Parathyroid adenoma (tissue), 2 donors: ENCODE results near the gene SBF2.

Experiments
- H2AFZ ChIP-seq: fragments of 300-600 bp; sonication (generic); one replicate; pipeline ENCODE4 v1.7.0; 2017; ENCODE audit warnings: antibody characterized with exemption, mild to moderate bottlenecking
- H3K27ac ChIP-seq: fragments of 300-600 bp; sonication (generic); one replicate; pipeline ENCODE4 v1.7.0; 2017
- H3K27me3 ChIP-seq: fragments of 300-600 bp; sonication (generic); one replicate; pipeline ENCODE4 v1.7.0; 2017; ENCODE audit warnings: low read length; ENCODE audit not compliant: control insufficient read depth, insufficient read depth
- H3K36me3 ChIP-seq: fragments of 300-600 bp; sonication (generic); one replicate; pipeline ENCODE4 v1.7.0; 2017; ENCODE audit warnings: low read length; ENCODE audit not compliant: control insufficient read depth, insufficient read depth
- H3K4me1 ChIP-seq: fragments of 300-600 bp; sonication (generic); one replicate; pipeline ENCODE4 v1.7.0; 2017; ENCODE audit warnings: control low read depth
- H3K4me2 ChIP-seq: fragments of 300-600 bp; sonication (generic); one replicate; pipeline ENCODE4 v1.7.0; 2017; ENCODE audit warnings: low read length
- H3K4me3 ChIP-seq: fragments of 300-600 bp; sonication (generic); one replicate; pipeline ENCODE4 v1.7.0; 2017; ENCODE audit warnings: low read depth, low read length
- H3K79me2 ChIP-seq: fragments of 300-600 bp; sonication (generic); one replicate; pipeline ENCODE4 v1.7.0; 2017; ENCODE audit warnings: control low read depth
- H3K9ac ChIP-seq: fragments of 300-600 bp; sonication (generic); one replicate; pipeline ENCODE4 v1.7.0; 2017; ENCODE audit warnings: mild to moderate bottlenecking
- H3K9me3 ChIP-seq: fragments of 300-600 bp; sonication (generic); one replicate; pipeline ENCODE4 v1.7.0; 2017; ENCODE audit warnings: low read length; ENCODE audit not compliant: control insufficient read depth
- TF ChIP-seq, protein P1 (sequence below): fragments of 300-600 bp; sonication (generic); IDR thresholded peaks from one replicate; pipeline ENCODE4 v1.7.0; 2017; ENCODE audit warnings: antibody characterized with exemption, mild to moderate bottlenecking
- donor health status: primary hyperparathyroidism.

SBF2 gene

DNA sequence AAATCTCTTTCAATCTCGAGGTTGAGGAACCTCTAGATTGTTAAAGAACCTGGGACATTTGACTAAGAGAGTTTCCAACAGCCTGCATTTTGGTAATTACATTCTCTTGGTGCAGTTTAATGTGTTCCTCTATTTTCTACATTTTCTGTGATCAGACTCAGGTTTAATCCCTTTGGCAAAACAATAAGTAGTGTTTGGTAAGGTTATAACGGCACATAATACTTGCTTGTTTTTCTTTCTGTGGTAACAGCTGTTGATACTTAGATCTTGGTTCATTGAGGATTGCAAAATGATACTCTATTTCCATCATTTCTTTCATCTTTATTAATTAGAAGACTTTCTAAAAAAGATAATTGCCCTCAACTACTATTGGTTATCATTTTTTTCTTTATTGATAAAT is 271.3 kb downstream of the SBF2 start:
- no peaks in the 10 kb centered on the region for H3K4me1 ChIP-seq
- no peak overlapping the region for H3K4me2 ChIP-seq
- H3K4me3 ChIP-seq, result no peak overlapping the region
- TF ChIP-seq, protein P1, sequence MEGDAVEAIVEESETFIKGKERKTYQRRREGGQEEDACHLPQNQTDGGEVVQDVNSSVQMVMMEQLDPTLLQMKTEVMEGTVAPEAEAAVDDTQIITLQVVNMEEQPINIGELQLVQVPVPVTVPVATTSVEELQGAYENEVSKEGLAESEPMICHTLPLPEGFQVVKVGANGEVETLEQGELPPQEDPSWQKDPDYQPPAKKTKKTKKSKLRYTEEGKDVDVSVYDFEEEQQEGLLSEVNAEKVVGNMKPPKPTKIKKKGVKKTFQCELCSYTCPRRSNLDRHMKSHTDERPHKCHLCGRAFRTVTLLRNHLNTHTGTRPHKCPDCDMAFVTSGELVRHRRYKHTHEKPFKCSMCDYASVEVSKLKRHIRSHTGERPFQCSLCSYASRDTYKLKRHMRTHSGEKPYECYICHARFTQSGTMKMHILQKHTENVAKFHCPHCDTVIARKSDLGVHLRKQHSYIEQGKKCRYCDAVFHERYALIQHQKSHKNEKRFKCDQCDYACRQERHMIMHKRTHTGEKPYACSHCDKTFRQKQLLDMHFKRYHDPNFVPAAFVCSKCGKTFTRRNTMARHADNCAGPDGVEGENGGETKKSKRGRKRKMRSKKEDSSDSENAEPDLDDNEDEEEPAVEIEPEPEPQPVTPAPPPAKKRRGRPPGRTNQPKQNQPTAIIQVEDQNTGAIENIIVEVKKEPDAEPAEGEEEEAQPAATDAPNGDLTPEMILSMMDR, result no peak
- H3K27me3 ChIP-seq, result no peaks in the 10 kb centered on the region
- no peaks in the 10 kb centered on the region for H3K9me3 ChIP-seq
- H3K79me2 ChIP-seq, result no peaks in the 10 kb centered on the region
- no peak overlapping the region for H2AFZ ChIP-seq
- no peak overlapping the region for H3K9ac ChIP-seq
- no peaks in the 10 kb centered on the region for H3K36me3 ChIP-seq
- H3K27ac ChIP-seq, result no peak overlapping the region

DNA sequence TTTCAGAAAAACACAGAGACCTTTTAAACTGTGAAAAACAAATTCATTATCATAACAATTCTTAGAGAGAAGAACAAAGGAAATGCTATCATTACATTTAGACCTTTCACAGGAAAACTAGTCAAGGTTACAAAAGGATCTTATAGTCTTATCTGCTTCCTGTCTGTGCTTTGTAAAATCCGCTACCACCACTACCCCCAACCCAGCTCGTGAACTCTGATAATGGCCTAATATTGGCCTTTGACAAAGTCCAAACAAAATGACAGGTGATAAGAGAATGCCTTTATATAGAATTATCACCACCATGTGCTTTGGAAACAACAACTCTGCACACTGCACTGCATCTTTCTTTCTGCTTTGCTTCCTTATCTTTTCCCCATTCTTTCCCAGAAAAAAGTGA is 272.5 kb downstream of the SBF2 start:
- no peaks in the 10 kb centered on the region for H3K27me3 ChIP-seq
- H3K4me2 ChIP-seq, result no peak overlapping the region
- TF ChIP-seq, protein P1, result no peak
- no peaks in the 10 kb centered on the region for H3K4me1 ChIP-seq
- H3K4me3 ChIP-seq, result no peak overlapping the region
- H3K27ac ChIP-seq, result no peak overlapping the region
- H2AFZ ChIP-seq, result no peak overlapping the region
- no peaks in the 10 kb centered on the region for H3K36me3 ChIP-seq
- no peaks in the 10 kb centered on the region for H3K79me2 ChIP-seq
- no peaks in the 10 kb centered on the region for H3K9me3 ChIP-seq
- no peak overlapping the region for H3K9ac ChIP-seq

DNA sequence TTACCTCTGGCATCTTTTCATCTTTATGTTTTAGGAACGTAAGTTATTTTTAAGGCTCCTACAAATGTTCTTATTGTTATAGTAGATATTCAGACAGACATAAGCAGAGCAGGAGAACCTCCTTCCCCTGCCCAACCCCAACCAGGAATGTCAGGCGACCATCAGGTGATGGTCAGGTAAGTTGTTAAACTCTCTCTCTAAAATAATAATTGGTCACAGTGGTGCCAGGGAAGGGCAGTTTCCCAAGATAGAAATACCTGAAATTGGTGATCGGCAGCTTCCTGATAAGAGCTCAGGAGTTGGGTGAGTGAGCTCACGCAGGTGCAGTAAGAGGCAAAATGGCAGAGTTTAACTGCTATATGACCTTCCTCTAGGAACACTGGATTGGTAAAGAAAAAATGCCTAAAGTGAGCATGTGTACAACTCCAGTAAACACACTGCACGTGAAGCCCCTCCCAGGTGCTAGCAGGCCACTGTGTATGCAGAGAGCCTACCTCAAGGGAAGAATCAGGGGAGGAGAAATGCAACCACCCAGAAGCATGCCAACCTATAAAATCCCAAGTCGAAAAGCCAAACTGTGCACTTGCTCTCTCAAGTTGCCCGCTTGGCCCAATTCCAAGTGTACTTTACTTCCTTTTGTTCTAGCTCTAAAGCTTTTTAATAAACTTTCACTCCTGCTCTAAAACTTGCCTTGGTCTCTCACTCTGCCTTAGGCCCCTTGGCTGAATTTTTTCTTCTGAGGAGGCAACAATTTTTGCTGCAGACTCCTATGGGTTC is 273.9 kb downstream of the SBF2 start:
- Histone ChIP-seq H3K79me2 (no peaks in the 10 kb centered on the region), H3K9ac (no peak overlapping the region), H2AFZ (no peak overlapping the region), H3K4me2 (no peak overlapping the region), H3K4me3 (no peak overlapping the region), H3K9me3 (no peaks in the 10 kb centered on the region), H3K4me1 (no peaks in the 10 kb centered on the region), H3K27me3 (no peaks in the 10 kb centered on the region), H3K27ac (no peak overlapping the region), H3K36me3 (no peaks in the 10 kb centered on the region)
- TF ChIP-seq, protein P1, result no peak

DNA sequence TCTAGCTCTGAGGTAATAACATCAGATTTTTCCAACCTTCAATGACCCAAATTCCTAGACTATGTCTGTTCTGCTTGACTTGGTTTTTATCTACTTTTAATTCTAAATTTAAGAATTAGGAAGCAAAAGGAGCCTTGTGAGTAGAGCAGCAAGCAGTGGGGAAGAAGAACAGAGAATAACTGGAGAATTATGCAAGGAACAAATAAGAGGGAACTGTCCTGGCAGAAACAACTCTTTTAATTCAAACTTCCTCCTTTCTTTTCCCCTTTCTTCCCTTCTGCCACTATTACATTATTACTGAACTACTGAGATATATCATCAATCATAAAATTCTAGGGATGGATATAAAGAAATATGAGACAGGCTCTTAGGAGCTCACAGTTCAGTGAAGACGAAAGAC is 276.1 kb downstream of the SBF2 start:
- Histone ChIP-seq H3K4me2 (no peak overlapping the region), H3K9ac (no peak overlapping the region), H3K4me3 (no peak overlapping the region), H3K27ac (no peak overlapping the region), H3K27me3 (no peaks in the 10 kb centered on the region), H3K9me3 (no peaks in the 10 kb centered on the region), H3K79me2 (no peaks in the 10 kb centered on the region), H3K4me1 (no peaks in the 10 kb centered on the region), H3K36me3 (no peaks in the 10 kb centered on the region), H2AFZ (no peak overlapping the region)
- TF ChIP-seq, protein P1, result no peak

DNA sequence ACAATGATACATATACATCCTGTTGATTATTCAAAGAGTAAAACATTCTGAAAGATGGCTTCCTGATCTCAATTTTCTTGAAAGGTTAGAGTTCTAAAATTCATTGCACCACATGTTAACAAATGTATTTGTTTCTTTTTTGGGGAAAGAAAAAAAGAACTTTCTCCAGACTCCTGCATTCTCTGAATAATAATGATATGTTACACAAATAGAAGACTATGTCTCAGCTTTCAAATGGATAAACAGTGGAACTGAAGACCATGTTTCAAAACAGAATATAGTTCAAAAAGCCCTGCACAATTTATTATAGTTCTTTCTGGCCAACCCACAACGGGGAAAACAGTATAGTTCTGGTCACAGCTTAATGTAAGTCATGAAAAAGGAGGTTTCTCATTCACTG is 277.0 kb downstream of the SBF2 start:
- H3K27ac ChIP-seq, result no peak overlapping the region
- no peaks in the 10 kb centered on the region for H3K4me1 ChIP-seq
- no peak overlapping the region for H3K4me2 ChIP-seq
- H3K36me3 ChIP-seq, result no peaks in the 10 kb centered on the region
- H3K79me2 ChIP-seq, result no peaks in the 10 kb centered on the region
- no peak overlapping the region for H2AFZ ChIP-seq
- H3K9ac ChIP-seq, result no peak overlapping the region
- H3K9me3 ChIP-seq, result no peaks in the 10 kb centered on the region
- H3K27me3 ChIP-seq, result no peaks in the 10 kb centered on the region
- TF ChIP-seq, protein P1, result no peak
- no peak overlapping the region for H3K4me3 ChIP-seq
